HFF-Myc (cell line): ENCODE results near the gene COG7.
"Not testable (repeated sequence)": the region's sequence is repeated elsewhere in the genome, so short reads cannot be mapped to it uniquely, and the experiment has no call there.

Experiments
- DNase-seq: peaks from one replicate; pipeline ENCODE4 v3.0.0-alpha.2; 2011; ENCODE audit warnings: low read depth; ENCODE audit errors: extremely low read depth
- H3K4me3 ChIP-seq: replicated peaks from 2 replicates; pipeline ENCODE4 v1.5.1; 2011; ENCODE audit warnings: low read depth, mild to moderate bottlenecking, control low read depth, low read length
- CTCF ChIP-seq: IDR thresholded peaks from 2 replicates; pipeline ENCODE4 v1.5.1; 2012; ENCODE audit warnings: mild to moderate bottlenecking, low read depth, low read length, control low read depth; ENCODE audit errors: missing control alignments

COG7 gene

GRCh38 chr16:23453338-23454052 lies 506 bp upstream of the COG7 start:
- DNase-seq = no peak
- no peak for TF ChIP-seq CTCF

GRCh38 chr16:23452221-23452571 lies 793 bp downstream of the COG7 start:
- TF ChIP-seq CTCF = no peak
- DNase-seq = no peak
- H3K4me3 ChIP-seq = peak overlapping the region; percentile 92

More at GRCh38 chr16:23453338-23454052, 506 bp upstream of the COG7 start:
- H3K4me3 ChIP-seq = peak overlapping the region; percentile 92

GRCh38 chr16:23448392-23448791 lies 4.6 kb downstream of the COG7 start:
- DNase-seq = no peak
- no peak for TF ChIP-seq CTCF
- no peak overlapping the region for H3K4me3 ChIP-seq

- H3K4me3 ChIP-seq, DNase-seq: not testable (repeated sequence)
Measured at GRCh38 chr16:23437542-23437941, 15.4 kb downstream of the COG7 start.

GRCh38 chr16:23436951-23437350 lies 16.0 kb downstream of the COG7 start:
- no peak for DNase-seq
- H3K4me3 ChIP-seq = no peak overlapping the region
- TF ChIP-seq CTCF = no peak

- H3K4me3 ChIP-seq = no peak overlapping the region
- no peak for DNase-seq
- peak; percentile 92 for TF ChIP-seq CTCF
Measured at GRCh38 chr16:23435500-23435899, 17.5 kb downstream of the COG7 start.

- TF ChIP-seq CTCF = peak; percentile 76
- no peak overlapping the region for H3K4me3 ChIP-seq
- peak; percentile 47 for DNase-seq
Measured at GRCh38 chr16:23434380-23434779, 18.6 kb downstream of the COG7 start.
